ENCODE measurements around the gene FADD.

GRCh38 chr11:70158201-70158600 is 44.9 kb upstream of the FADD start:
- TF ChIP-seq POLR2AphosphoS5 (IDR thresholded peaks at IDR 0.05) (no peak), CTCF (IDR thresholded peaks at IDR 0.05) (peak in 1 of 6 experiments; percentile 17), POLR2A (IDR thresholded peaks at IDR 0.05) (no peak), EP300 (IDR thresholded peaks at IDR 0.05) (no peak)
